Jurkat, Clone E6-1 (cell line): ENCODE data around the gene LYPD5.
"Not testable (repeated sequence)": the region's sequence is repeated elsewhere in the genome, so short reads cannot be mapped to it uniquely, and the experiment has no call there.

ENCODE experiments used
- DNase-seq: peaks from one replicate; pipeline ENCODE4 v3.0.0-alpha.2; 2011; ENCODE audit warnings: low read depth, low spot score
- H3K4me3 ChIP-seq: 2 replicates; pipeline ENCODE4 v1.5.1; 2011; ENCODE audit warnings: mild to moderate bottlenecking, low read length, control low read depth, moderate library complexity

The LYPD5 gene

DNA sequence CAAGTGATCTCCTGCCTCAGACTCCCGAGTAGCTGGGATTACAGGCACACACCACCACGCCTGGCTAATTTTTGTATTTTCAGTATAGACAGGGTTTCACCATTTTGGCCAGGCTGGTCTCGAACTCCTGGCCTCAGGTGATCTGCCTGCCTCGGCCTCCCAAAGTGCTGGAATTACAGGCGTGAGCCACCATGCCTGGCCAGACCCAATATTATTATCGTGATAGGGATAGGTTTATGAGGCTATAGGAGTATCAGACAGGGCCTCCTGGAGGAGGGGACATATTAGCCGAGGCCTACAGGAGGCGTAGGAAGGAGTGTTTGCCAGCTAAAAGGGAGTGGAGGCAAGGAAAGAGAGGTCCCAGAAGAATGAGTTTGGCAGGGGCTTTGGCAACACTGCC is 37.6 kb downstream of the LYPD5 start:
- DNase-seq, H3K4me3 ChIP-seq: not testable (repeated sequence)

DNA sequence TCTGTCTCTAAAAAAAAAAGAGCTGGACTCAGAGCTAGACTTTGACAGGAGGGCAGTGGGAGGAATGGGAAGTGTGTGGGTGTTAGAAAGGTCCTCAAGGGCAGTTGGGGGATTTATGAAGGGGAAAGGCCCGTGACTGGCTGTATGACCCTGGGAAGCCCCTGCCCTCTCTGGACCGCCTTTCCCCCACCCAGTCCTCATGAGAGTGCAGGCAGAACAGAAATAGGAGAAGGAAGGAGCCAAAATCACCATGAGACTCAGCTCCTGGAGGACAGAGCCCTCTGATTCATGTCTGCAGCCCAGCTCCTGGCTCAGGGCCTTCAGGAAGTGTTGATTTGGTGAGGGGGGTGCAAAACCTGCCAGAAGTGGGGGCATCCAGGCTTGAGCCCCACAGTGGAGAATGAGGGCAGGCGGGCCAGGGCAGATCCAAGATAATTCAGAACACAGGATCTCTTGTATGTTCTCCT is 38.7 kb downstream of the LYPD5 start:
- DNase-seq, result no peak
- no peak overlapping the region for H3K4me3 ChIP-seq

DNA sequence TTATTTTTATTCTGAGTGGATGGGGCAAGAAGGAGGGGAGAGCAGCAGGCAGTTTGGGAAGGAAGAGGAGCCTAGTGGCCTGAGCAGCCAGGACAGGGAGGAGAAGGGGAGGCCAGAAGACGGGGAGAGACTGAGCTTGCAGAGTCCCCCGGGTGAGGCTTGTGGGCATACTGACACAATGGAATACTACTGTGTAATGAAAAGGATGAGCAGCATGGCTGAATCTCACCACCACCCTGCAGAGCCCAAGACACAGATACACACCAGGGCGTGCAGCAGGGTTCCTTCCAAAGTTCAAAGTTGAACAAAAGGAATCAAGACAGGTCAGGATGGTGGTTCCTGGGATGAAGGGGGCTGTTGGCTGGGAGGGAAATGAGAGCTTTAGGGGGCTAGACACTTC is 39.4 kb downstream of the LYPD5 start:
- no peak overlapping the region for H3K4me3 ChIP-seq
- no peak for DNase-seq

DNA sequence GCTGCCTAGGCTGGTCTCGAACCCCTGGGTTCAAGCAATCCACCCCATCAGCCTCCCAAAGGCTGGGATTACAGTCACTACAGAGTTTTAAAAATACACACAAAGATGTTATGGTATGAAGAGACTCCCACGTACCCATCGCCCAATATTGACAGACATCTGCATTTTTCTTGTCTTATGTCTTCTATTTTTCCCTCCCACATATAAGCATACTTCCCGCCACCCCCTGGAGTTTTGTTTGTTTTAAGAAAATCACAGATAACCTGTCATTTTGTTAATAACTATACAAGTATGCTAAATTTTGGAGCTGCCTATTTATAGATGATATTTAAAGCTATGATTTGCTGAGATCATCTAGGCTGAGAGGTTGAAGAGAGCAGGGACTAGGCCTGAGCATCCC is 41.3 kb downstream of the LYPD5 start:
- H3K4me3 ChIP-seq, result no peak overlapping the region

DNA sequence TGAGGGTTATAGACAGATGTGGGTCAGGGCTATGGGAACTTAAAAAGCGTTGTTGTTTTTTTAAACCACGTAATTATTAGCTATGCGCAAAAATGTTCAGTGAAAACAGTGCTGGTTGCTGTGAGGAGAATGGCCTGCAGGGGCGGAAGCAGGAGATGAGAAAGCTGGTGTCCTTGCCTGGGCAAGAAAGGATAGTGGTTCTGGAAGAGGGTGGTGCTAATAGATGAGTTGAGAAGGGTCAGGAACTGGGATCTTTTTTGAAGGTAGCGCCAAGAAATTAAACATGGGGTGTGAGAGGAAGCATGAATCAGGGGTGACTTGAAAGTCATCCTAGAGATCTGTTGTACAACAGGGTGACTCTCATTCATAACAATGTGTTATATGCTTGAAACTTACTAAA is 42.7 kb downstream of the LYPD5 start:
- no peak for DNase-seq
- no peak overlapping the region for H3K4me3 ChIP-seq

More for the DNA sequence above, 41.3 kb downstream of the LYPD5 start:
- no peak for DNase-seq

DNA sequence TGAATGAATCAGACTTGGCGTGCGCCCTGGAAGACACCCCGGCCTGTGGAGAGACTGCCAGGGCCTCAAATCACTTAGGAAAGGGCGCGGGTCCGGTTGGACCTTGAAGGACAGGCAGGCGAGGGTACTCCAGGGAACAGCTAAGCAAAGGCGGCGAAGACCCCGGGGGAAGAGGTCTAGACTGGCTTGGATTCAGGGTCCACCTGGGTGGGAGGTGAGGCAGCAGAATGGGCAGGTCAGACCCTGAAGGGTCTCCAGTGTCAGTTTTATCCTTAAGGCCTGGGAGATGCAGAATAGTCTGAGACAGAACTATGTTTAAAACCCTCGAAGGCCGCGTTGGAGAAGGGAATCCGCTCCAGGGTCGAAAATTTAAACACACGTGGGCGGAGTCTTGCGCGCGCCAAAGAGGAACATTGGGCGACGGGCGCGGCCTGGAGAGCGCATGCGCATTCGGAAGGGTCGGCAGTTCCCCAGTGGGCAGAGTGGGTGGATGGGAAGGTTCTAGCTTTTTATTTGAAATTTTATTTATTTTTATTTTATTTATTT is 46.9 kb downstream of the LYPD5 start:
- DNase-seq, result peak; percentile 75
- peak overlapping the region; percentile 97 for H3K4me3 ChIP-seq

DNA sequence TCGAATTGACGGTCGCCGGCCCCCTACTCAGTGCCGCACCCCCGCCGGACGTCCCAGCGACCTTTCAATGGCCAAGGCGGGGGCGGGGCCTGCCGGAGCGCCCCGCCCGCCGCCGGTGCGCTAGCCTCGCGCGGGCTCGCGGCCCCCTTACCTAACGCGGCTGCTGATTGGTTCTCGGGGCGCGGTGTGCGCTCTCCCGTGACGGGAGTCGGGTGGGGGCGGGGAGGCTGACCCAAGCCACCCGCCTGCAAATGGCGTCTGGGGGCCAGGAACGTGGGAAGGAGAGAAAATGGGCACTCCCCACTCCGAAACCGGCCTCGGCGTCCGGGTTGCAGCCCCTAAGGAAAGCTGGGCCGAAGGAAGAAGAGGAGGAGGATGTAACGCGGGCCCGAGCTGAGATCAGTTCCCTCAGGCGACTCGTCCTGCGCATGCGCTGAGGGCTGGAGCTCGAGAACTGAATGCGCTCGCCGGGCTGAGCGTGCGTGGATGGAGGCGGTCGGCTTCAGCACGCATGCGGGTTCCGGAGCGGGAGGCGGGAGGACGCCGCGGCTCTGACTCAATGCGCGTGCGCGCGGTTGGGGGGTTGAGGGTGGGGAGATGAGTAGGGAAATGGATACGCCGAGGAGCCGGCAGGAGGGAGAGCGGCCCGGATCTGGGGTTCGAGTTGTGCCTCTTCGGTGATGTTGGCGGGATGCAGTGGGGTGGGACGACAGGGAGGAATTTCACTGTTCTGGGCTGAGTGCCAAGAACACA is 47.6 kb downstream of the LYPD5 start, which contains the start of gene SMG9:
TSS of gene SMG9 (minus strand) at position 460 of the 753 bp plus-strand sequence. CDS start 4,221 bp downstream, outside the sequence.
- H3K4me3 ChIP-seq, result peak within 1 kb of the TSS; percentile 97
- peak; percentile 93 for DNase-seq

DNA sequence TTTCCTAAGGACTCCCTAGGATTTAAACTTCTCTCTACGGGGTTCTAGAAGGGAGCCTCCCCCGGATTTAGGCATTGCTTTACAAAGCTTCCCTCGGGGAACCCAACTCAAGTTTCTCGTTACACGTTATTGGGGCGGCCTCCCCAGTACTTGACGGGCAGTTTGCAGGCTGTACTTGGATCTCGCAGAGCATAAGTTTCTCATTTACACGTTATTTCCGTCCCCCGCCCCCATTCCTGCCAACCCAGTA is 48.1 kb downstream of the LYPD5 start:
- DNase-seq, result no peak
- H3K4me3 ChIP-seq, result peak overlapping the region; percentile 97

DNA sequence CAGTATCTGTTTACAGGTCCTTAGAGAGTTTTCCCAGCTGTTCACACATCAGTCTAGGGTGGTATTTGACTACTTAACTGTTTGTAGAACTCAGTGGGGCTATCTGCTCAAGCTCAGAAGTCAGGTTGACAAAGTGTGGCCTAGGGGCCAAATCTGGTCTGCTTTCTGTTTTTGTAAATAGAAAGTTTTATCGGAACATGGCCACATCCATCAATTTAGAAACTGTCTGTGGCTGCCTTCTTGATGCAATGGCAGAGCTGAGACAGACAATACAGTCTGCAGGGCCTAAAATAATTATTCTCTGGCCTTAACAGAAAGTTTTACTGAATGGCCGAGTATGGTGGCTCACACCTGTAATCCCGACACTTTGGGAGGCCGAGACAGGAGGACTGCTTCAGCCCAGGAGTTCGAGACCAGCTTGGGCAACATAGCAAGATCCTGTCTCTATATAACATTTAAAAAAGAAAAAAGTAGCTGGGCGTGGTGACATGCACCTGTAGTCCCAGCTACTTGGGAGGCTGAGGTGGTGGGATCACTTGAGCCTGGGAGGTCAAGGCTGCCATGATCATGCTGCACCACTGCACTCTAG is 49.9 kb downstream of the LYPD5 start:
- H3K4me3 ChIP-seq, result no peak overlapping the region
- DNase-seq, result no peak

DNA sequence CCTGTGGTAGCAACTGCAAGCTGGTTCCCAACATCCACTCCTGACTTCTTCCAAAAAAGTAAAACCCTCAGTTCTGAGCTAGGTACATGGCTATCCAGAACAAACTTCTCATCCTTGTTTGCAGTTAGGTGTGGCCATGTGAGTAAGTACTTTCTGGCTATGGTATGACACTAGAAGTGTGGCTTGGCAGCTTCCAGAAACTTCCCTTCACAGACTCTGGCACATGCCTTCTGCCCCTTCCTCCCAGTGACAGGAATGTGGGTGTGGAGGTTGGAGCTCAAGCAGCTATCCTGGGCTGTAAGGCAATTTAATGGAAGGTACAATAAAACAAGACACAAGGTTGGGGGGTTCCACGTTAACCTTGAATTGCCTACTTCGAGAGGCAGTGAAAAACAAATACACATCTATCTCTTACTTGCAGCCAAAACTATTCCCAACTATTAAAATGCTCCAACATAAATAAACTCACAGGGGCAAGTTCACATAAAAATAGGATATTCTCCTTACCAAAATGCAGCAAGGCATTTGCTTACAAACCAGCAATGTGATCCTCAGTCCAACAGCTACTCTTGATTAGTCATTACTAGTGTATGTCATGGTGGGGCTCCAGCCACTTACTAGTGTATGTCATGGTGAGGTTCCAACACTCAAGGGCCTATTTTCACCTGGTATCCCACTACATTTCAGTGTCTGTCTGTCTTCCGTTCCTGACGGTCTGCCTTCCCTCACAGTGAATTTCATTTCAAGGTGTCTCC is 50.6 kb downstream of the LYPD5 start:
- DNase-seq, result no peak
- H3K4me3 ChIP-seq, result no peak overlapping the region

DNA sequence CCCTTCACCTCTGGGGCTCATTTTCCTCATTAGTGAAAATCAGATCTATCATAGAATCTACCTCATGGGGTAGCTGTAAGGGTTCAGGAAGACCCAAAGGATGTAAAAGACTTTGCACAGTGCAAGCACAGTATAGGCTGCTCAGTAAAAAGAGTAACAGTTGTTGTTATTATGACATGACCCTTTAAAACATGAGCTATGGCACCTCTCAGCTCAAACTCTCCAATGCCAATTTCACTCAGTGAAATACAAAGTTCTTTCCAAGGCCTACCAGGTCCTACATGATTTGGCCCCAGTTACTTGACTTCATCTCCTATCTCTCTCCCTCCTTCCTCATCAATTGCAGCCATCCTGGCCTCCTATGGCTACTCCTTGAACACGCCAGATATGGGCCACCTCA is 52.3 kb downstream of the LYPD5 start:
- H3K4me3 ChIP-seq, result no peak overlapping the region

DNA sequence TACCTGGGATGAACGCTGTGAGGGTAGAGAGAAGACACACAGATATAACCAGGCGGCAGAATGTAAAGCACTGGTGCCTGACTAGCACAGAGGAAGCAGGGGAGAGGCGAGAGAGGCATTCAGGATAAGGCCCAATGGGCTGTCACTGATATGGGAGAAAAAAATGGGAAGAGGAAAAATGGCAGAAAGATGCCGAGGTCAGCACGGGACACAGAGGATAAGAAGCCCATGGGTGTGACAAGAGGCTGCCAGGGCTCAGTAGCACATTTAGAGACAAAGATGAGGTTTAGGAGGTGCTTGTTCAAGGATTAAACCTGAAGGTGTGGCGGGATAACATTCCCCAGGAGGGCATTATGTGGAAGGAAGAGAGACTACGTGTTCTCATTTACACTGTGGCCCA is 53.1 kb downstream of the LYPD5 start:
- DNase-seq, result no peak
- no peak overlapping the region for H3K4me3 ChIP-seq

More for the DNA sequence above, 52.3 kb downstream of the LYPD5 start:
- DNase-seq, result no peak

DNA sequence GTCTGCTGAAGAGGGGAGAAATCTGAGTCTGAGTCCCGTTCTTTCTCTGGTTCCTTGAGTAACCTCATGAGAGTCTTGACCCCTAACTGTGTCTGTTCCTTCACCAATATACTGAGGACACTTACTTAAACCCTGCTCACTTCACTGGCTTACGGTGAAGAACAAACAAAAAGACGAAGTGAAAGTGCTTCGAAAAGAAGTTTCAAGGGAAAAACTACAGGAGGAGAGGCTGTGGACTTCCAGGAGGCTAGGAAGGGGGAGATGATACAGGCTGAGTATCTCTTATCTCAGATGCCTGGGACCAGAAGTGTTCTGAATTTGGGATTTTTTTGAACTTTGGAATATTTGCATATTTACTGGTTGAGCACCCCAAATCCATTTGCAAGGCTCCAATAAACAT is 53.6 kb downstream of the LYPD5 start:
- no peak for DNase-seq
- H3K4me3 ChIP-seq, result no peak overlapping the region

DNA sequence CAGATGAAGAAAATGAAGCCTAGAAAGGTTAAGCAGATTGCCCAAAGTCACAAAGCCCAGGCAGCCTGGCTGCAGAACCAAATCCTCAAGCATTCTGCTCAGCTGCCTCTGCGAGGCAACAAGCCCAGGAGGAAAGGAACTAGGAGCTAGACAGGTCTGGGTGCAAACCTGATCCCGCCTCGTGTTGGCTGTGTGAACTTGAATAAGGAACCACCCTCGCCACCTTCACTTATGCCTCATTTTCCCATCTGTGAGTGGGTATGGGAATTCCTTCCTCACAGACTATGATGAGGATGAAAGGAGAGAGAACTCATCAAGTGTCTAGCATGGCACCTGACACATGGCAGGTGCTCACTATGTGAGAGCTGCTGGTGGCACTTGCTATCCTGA is 54.0 kb downstream of the LYPD5 start:
- no peak for DNase-seq
- H3K4me3 ChIP-seq, result no peak overlapping the region

DNA sequence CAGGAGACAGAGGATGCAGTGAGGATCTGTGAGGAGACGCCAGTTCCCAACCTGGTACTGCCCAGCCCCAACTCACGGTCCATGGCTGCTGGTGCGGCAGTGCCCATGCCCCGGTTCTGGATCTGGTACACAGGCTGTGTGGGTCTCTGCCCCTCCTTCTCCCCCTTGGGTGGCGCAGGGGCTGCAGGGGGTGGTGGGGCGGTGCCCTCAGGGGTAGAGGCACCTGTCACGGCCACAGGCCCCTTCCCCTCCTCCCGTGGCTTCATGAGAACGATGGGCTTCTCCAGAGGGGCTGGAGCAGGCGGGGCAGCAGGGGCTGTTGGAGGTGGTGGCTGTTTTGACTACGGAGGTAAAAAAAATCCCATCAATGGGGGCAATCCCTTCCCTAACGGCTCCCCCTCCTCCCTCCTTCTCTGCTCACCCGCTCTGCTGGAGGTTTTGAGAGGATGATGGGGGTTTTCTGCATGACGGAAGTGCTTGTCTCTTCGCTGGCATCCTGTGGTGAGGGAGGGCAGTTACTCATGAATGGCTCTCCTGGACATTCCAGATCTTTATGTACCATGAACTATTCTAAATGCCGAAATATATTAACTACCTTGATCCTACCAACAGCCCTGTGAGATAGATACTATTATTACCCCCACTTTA is 54.6 kb downstream of the LYPD5 start:
- no peak for DNase-seq
- no peak overlapping the region for H3K4me3 ChIP-seq
